ENCODE results near the gene NUP153.
"Not testable (repeated sequence)": the region's sequence is repeated elsewhere in the genome, so short reads cannot be mapped to it uniquely, and the experiment has no call there.

NUP153 gene

GRCh38 chr6:17706580-17707370, at the start of gene NUP153:
TSS of gene NUP153 (minus strand) at chr6:17706925. CDS start at chr6:17706387, 538 bp downstream.
- peak; percentile 100 for DNase-seq

GRCh38 chr6:17754254-17754653, 47.5 kb upstream of the NUP153 start:
- DNase-seq, result no peak

- not testable (repeated sequence) for DNase-seq
These were observed 38.6 kb upstream of the NUP153 start for GRCh38 chr6:17745324-17745723.

GRCh38 chr6:17744757-17745308, 38.1 kb upstream of the NUP153 start:
- DNase-seq, result not testable (repeated sequence)

GRCh38 chr6:17744019-17744756, 37.5 kb upstream of the NUP153 start:
- no peak for DNase-seq

GRCh38 chr6:17741507-17741906, 34.8 kb upstream of the NUP153 start:
- DNase-seq, result no peak

GRCh38 chr6:17740559-17741220, 34.0 kb upstream of the NUP153 start:
- DNase-seq, result no peak

- DNase-seq, result no peak
These were observed 31.1 kb upstream of the NUP153 start for GRCh38 chr6:17737704-17738252.

GRCh38 chr6:17735311-17735710, 28.6 kb upstream of the NUP153 start:
- DNase-seq, result not testable (repeated sequence)

- DNase-seq, result no peak
These were observed 23.5 kb upstream of the NUP153 start for GRCh38 chr6:17730078-17730704.

- DNase-seq, result no peak
These were observed 22.7 kb upstream of the NUP153 start for GRCh38 chr6:17729223-17730077.

- DNase-seq, result no peak
These were observed 22.0 kb upstream of the NUP153 start for GRCh38 chr6:17728551-17729222.

GRCh38 chr6:17725083-17725482, 18.4 kb upstream of the NUP153 start:
- no peak for DNase-seq

GRCh38 chr6:17724341-17724740, 17.6 kb upstream of the NUP153 start:
- DNase-seq, result no peak

- no peak for DNase-seq
These were observed 14.9 kb upstream of the NUP153 start for GRCh38 chr6:17721671-17722070.

GRCh38 chr6:17719323-17720041, 12.8 kb upstream of the NUP153 start:
- DNase-seq, result no peak

- no peak for DNase-seq
These were observed 9.5 kb upstream of the NUP153 start for GRCh38 chr6:17716221-17716620.

GRCh38 chr6:17714879-17715851, 8.4 kb upstream of the NUP153 start:
- no peak for DNase-seq

GRCh38 chr6:17714177-17714576, 7.5 kb upstream of the NUP153 start:
- no peak for DNase-seq

Measured in activated CD4-positive, CD25-positive, alpha-beta regulatory T cell treated with anti-CD3 and anti-CD28 coated beads, Interleukin-2, amount 50 U/mL, for 72 hours (primary cell).